ENCODE results near the gene PTMS.

PTMS gene

DNA sequence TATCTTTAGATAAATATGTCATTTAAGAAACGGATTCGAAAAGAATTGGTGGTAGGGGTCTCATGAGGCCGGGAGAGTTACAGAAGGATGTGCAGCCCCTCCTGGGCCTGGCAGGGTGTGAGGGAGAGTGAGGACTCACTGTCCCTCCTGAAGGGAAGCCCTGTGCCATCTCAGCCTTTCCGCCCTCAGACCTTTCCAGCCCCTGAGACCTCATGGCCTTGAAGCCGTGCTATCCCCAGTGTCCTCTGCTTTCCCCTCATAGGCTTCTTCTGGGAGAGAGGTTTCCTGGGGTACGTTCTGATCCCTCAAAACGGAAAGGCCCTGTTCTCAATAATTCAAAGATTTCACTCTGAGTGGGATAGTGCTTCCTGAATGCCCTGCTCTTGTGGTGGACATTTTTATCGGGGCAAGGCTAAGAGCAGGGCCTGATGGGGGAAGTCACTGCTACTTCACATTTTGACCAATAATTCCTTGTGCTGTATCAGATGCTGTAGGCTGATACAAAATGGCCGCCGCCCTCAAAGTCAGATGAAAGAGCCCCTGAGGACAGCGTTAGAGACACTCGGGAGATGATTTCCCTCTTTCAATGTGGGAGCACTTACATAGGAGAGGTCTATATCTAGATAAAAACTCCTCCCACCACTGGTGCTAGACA lies 24.5 kb downstream of the PTMS start:
- no peak for DNase-seq

DNA sequence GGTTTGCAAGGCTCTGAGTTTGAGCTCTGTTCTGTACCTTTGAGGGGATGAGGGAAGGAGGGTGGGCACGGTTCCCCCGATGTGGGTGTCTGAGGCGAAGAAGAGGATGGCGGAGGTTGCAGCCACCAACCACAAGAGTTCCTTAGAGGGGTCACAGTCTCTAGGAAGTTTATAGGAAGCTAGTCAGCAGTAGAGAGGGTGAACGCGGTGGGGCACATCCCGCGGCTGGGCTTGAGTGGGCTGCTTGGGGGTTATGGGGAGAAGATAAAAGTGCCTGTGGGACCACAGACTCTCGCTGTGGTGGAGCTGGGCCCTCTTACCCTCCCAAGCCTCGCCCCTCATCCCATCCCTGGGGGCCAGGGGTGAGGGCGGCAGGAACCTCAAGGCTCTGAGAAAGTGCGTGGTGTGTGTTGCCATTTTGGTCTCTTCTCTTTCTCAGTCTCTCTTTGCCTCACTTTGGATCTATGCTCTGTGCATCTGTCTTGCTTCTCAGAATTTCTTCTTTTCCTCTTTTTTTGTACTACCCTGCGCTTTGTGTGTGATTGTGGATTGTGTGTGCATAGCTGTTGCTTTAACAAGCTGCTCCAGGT lies 25.9 kb downstream of the PTMS start:
- DNase-seq: no peak

DNA sequence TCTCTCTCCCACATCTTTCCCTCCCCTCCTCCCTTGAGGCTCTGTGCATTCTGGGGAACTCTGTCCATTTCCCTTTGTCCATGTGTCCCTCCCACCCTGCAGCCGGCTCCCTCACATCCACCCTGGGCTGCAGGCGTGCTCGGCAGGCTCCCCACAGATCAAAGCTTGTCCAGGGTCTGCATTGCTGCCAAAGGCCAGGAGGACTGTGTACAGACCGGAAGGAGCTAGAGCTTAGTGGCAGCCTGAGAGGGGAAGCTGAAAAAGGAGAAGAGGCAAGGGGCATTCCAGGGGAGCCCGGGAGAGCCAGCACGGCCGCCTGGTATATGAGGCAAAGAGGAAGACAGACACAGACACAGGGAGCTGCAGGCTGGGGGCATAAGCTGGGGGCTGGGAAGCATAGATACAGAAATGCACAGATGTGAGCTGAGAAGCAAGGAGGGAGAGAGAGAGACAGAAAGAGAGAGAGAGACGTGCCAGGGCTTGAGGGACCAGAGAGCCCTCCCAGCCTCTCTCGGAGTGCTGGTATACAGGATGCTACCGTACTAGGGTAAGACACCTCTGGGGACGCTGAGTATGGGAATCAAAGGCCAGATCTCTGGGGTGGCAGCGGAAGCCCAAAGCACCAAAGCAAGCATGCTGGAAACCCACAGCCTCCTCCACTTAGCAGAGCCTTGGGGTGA lies 26.5 kb downstream of the PTMS start:
- DNase-seq: peak; percentile 74

DNA sequence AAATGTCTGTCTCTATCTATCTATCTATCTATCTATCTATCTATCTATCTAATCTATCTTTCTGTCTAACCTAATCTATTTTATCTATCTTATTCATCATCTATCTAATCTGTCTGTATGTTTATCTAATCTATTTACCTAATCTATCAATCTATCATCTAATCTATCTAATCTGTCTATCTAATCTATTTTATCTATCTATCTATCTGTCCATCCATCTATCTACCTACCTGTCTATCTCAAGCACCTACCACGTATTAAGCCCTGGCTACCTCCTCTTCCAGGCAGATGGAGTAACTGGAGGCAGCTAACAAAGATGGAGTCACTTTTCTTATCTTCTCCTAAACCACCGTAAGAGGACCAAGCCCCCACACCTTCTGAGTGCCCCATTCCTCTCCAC lies 28.9 kb downstream of the PTMS start:
- no peak for DNase-seq

DNA sequence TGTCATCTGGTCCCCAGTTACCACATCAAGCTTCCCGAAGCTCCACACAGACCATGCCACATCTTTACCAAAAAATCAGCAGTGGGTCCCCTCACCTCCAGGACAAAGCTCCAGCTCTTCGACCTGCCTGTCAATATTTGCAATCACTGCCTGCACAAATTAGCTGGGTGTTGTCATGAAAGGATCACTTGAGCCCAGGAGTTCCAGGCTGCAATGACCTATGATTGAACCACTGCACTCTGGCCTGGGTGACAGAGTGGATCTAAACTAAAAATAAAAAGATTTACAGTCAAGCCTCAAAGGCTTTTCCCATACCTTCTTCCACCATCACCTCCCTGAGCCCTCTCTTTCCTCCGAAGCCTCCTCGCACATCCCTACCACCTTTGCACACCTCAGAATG lies 30.4 kb downstream of the PTMS start:
- DNase-seq: no peak

DNA sequence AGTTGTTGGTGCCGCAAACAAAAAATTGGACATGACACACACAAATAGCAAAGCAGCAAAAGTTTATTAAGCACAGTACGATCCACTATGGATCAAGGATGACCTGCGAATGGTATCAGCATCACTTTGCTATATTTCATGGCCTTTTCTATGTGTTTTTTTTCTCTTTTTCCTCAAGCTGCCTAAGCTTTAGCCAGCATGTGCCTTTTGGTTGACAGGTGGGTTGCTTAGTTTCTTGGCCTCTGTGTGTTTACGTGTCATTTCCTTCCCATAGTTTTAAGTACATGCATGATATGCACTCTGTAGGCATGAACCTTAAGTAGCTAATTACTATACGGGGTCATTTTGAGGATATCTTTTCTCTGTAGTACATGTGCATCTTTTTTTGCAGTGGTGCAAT lies 33.0 kb downstream of the PTMS start:
- DNase-seq: no peak

DNA sequence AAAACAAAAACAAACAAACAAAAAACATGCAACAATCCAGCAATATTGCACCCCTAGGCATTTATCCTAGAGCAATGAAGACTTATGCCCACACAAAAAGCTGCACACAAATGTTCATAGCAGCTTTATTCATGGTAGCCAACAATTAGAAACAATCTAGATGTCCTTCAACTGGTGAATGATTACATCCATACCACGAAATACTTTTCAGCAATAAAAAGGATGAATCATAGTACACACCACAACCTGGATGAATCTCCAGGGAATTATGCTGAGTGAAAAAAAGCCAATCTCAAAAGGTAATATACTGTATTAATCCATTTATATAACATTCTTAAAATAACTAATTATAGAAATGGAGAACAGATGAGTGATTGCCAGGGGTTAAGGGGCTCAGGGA lies 41.0 kb downstream of the PTMS start:
- no peak for DNase-seq

DNA sequence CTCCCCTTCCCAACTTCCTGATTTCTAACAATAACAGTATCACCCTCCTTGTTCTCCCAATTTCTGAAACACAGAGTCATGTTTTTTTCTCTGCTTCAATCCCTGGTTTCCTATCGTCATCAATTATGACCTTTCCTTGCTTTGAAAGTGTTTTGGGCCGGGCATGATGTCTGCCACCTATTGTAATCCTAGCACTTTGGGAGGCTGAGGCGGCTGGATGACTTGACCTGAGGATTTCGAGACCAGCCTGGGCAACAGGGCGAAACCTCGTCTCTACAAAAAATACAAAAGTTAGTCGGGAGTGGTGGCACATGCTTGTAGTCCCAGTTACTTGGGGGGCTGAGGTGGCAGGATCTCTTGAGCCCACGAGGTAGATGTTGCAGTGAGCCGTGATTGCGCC lies 42.9 kb downstream of the PTMS start:
- DNase-seq: no peak

DNA sequence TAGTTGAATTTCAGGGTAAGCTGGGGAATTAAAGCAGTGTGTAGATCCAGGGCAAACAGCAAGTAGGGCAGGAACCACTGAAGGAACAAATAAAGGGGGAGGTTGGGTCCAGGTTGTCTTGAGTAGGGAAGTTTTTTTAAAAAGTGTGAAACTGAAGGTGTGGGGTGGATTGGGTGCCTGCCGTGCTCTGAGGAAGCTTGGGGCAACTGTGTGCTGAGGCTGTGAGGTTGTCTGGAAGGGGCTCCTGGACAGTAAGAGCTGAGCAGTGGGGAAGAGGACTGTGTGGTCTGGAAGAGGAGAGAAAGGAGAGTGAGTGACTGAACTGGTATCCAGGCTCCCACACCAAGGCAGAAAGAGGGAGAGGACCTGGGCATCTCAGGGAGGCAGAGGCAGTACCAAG lies 44.6 kb downstream of the PTMS start:
- no peak for DNase-seq

DNA sequence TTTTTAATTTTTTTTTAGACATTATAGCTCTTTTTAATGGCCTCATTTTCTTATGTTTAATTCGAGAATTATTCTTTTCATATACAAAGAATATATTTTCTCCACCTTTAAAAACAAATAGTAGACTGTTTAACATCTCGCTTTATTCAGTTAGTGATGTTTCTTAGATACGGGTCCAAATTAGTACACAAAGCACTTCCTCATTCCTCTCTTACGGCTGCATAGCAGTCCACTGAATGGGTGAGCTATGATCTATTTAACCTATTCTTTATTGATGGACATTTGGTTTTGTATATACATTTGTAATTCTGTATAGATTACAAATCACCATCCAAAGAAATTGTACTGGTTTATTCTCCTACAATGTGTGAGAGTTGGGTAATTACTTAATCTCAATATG lies 47.2 kb downstream of the PTMS start:
- no peak for DNase-seq

DNA sequence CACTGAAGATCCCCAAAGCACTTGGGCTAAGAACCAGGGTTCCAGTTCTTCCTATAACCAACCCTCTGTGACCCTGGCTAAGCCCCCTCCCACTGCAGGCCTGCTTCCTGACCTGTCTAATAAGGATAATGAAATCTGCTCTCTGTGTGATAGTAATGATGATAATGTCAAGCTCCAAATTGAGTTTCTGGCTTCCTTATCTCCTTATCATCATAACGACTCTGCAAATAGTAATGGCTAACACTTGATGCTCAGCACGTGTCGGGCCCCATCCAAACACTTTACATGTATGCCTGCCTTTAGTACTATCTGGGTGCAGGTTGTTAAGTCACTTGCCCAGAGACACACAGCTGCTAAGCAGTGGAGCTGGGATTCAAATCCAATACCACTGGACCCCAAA lies 50.4 kb downstream of the PTMS start:
- DNase-seq: no peak

DNA sequence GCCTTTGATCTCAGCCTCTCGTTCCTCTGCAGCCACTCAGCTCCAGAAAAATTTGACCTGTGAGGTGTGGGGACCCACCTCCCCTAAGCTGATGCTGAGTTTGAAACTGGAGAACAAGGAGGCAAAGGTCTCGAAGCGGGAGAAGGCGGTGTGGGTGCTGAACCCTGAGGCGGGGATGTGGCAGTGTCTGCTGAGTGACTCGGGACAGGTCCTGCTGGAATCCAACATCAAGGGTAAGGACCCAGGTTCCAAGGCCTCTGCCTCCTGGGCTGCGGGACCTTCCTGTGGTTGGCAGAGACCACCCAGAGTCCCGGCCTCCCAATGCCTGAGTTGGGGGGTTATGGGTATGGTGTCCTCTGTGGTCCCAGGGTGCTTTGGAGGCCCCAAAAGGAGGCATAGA lies 50.9 kb downstream of the PTMS start:
- DNase-seq: no peak

DNA sequence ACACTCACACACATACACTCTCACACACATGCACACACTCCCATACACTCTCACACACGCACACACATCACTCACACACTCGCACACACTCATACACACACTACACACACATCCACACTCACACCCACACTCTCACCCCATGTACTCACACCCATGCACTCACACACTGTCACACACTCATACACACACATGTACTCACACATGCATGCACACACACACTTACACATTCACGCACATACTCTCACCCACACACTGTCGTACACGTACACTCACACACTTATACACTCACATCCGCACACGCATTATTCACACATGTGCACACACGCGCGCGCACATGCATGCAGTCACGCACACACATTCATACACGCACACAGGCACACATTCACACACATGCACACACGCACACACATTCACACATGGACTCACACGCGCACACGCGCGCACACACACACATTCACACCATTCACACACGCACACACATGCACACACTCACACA lies 51.5 kb downstream of the PTMS start:
- DNase-seq: no peak

DNA sequence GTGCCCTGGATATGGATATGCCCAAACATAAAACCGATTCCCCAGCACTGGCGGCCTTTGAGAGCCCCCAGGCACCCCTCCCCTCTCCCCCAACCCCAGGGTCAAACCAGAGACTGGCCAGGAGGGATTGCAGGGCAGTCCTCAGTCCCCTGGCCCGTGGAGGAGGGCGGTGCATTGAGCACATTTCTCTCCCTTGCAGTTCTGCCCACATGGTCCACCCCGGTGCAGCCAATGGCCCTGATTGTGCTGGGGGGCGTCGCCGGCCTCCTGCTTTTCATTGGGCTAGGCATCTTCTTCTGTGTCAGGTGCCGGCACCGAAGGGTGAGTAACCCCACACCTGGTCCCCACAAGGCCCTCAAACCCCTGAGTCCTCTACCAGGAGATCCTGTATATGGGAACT lies 52.1 kb downstream of the PTMS start:
- DNase-seq: peak; percentile 44

DNA sequence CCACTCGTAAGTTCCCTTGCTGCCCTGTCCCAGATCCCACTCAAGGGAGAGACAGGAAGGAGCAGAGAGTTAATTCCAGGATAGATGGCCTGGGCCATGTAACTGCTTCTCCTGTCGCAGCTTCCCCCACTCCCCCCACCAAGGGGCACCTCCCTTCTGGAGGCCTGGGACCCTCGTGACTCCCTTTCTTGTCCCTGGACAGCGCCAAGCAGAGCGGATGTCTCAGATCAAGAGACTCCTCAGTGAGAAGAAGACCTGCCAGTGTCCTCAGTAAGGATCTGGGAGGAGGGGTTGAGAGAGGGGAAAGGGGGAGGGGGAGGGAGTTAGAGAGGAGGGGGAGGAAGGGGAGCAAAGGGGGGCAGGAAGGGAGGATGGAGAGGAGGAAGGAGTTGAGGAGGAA lies 52.5 kb downstream of the PTMS start:
- no peak for DNase-seq

DNA sequence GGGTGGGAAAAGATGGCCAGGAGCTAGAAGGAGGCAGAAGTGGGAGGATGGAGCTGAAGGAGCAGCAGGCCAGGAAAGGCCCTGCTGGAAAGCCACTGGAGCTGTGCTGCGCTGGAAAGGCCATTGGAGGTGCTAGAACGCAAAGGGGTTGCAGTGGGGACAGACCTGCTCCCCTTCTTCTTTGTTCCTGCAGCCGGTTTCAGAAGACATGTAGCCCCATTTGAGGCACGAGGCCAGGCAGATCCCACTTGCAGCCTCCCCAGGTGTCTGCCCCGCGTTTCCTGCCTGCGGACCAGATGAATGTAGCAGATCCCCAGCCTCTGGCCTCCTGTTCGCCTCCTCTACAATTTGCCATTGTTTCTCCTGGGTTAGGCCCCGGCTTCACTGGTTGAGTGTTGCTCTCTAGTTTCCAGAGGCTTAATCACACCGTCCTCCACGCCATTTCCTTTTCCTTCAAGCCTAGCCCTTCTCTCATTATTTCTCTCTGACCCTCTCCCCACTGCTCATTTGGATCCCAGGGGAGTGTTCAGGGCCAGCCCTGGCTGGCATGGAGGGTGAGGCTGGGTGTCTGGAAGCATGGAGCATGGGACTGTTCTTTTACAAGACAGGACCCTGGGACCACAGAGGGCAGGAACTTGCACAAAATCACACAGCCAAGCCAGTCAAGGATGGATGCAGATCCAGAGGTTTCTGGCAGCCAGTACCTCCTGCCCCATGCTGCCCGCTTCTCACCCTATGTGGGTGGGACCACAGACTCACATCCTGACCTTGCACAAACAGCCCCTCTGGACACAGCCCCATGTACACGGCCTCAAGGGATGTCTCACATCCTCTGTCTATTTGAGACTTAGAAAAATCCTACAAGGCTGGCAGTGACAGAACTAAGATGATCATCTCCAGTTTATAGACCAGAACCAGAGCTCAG lies 53.2 kb downstream of the PTMS start:
- peak; percentile 36 for DNase-seq

DNA sequence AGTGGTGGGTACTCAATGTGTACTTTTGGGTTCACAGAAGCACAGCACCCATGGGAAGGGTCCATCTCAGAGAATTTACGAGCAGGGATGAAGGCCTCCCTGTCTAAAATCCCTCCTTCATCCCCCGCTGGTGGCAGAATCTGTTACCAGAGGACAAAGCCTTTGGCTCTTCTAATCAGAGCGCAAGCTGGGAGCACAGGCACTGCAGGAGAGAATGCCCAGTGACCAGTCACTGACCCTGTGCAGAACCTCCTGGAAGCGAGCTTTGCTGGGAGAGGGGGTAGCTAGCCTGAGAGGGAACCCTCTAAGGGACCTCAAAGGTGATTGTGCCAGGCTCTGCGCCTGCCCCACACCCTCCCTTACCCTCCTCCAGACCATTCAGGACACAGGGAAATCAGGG lies 54.0 kb downstream of the PTMS start:
- DNase-seq: peak; percentile 75
